MCF 10A (cell line): ENCODE results near the gene TBX19. TPM values are rescaled to one million over a fixed set of nuclear protein-coding genes. Genes with fewer than 3 reads are reported as not detected.
A peak's percentile ranks its signal among the peaks of the same experiment; 100 is the strongest.

ENCODE experiments used
- BruUV-seq: library from RNA; stranded (reverse); fragments of 400-500 nt; replicated peaks from 2 replicates; lab custom pipeline; 2021; lab: Mats Ljungman, UMichigan
- CTCF ChIA-PET: fragments of 300-600 bp; sonication (Branson Sonifier 250); formaldehyde crosslinking; extraction: SDS; loops from one replicate; lab custom pipeline; 2021; ENCODE audit warnings: antibody characterized with exemption, inconsistent platforms; lab: Yijun Ruan, JAX
- POLR2A ChIA-PET: fragments of 300-600, 350-650 bp; sonication (Branson Sonifier 250); formaldehyde crosslinking; extraction: SDS; loops from one replicate; lab custom pipeline; 2020; ENCODE audit warnings: antibody characterized with exemption, inconsistent platforms; lab: Yijun Ruan, JAX
- DNase-seq: peaks from one replicate; pipeline ENCODE4 v3.0.0-alpha.2; 2018; ENCODE audit not compliant: unreplicated experiment
- H3K27ac Mint-ChIP-seq: one replicate; pipeline ENCODE4 v1.8.0; 2022; ENCODE audit warnings: mild to moderate bottlenecking, low read depth, mixed read lengths; ENCODE audit not compliant: unreplicated experiment
- H3K27me3 Mint-ChIP-seq: one replicate; pipeline ENCODE4 v1.8.0; 2022; ENCODE audit warnings: mixed read lengths; ENCODE audit not compliant: insufficient read depth, unreplicated experiment
- H3K36me3 Mint-ChIP-seq: one replicate; pipeline ENCODE4 v1.8.0; 2022; ENCODE audit warnings: mild to moderate bottlenecking, moderate library complexity, mixed read lengths; ENCODE audit not compliant: insufficient read depth, unreplicated experiment
- H3K4me1 Mint-ChIP-seq: one replicate; pipeline ENCODE4 v1.8.0; 2022; ENCODE audit warnings: mixed read lengths; ENCODE audit not compliant: insufficient read depth, unreplicated experiment
- H3K4me3 Mint-ChIP-seq: one replicate; pipeline ENCODE4 v1.8.0; 2022; ENCODE audit warnings: mild to moderate bottlenecking, moderate library complexity, mixed read lengths; ENCODE audit not compliant: unreplicated experiment
- H3K9me3 Mint-ChIP-seq: one replicate; pipeline ENCODE4 v1.8.0; 2022; ENCODE audit warnings: mixed read lengths; ENCODE audit not compliant: unreplicated experiment
- intact Hi-C: fragments of 100-400 bp; cut with micrococcal nuclease; formaldehyde crosslinking; loops from 2 replicates; pipeline ENCODE4 v1.14.1; 2022
- total RNA-seq: library from RNA; stranded (reverse); gene quantifications from 2 replicates; pipeline ENCODE4 v1.2.3, GENCODE V29; 2022
- TF ChIP-seq, protein P1 (sequence below): fragments of 200-600 bp; IDR thresholded peaks from one replicate; pipeline ENCODE4 v1.8.0; 2022; ENCODE audit warnings: antibody characterized with exemption, mild to moderate bottlenecking; ENCODE audit not compliant: unreplicated experiment

Gene TBX19
- total RNA-seq, 1 experiment from 2014 or later = 1.6 TPM

- no peaks in the 10 kb centered on the region for H3K9me3 Mint-ChIP-seq
- H3K4me1 Mint-ChIP-seq = no peaks in the 10 kb centered on the region
- TF ChIP-seq, protein P1, sequence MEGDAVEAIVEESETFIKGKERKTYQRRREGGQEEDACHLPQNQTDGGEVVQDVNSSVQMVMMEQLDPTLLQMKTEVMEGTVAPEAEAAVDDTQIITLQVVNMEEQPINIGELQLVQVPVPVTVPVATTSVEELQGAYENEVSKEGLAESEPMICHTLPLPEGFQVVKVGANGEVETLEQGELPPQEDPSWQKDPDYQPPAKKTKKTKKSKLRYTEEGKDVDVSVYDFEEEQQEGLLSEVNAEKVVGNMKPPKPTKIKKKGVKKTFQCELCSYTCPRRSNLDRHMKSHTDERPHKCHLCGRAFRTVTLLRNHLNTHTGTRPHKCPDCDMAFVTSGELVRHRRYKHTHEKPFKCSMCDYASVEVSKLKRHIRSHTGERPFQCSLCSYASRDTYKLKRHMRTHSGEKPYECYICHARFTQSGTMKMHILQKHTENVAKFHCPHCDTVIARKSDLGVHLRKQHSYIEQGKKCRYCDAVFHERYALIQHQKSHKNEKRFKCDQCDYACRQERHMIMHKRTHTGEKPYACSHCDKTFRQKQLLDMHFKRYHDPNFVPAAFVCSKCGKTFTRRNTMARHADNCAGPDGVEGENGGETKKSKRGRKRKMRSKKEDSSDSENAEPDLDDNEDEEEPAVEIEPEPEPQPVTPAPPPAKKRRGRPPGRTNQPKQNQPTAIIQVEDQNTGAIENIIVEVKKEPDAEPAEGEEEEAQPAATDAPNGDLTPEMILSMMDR = no peak
- no peaks in the 10 kb centered on the region for H3K27me3 Mint-ChIP-seq
- ChIA-PET POLR2A (interaction anchor here (0.7 to 2.6 kb wide), 4 partner anchors 9 to 141 kb away, joined by 3 to 11 read pairs (median 4); no protein-coding TSS in a partner anchor), CTCF (interaction anchor here (0.7 to 4.7 kb wide), 7 partner anchors 8 to 161 kb away, joined by 3 to 29 read pairs (median 5); no protein-coding TSS in a partner anchor)
- H3K36me3 Mint-ChIP-seq = peaks cover 15% of the 10 kb centered on the region
- intact Hi-C loops = no loop called here
- no peak for DNase-seq
- BruUV-seq = no TSS peak
- H3K27ac Mint-ChIP-seq = no peak overlapping the region
- H3K4me3 Mint-ChIP-seq = no peak overlapping the region
Measured at GRCh38 chr1:168312718-168313604, 32.3 kb downstream of the TBX19 start.

GRCh38 chr1:168316142-168316541 is 35.5 kb downstream of the TBX19 start:
- CTCF ChIA-PET = interaction anchor here (0.6 to 4.7 kb wide), 7 partner anchors 10 to 234 kb away, joined by 3 to 29 read pairs (median 3); no protein-coding TSS in a partner anchor

DNA sequence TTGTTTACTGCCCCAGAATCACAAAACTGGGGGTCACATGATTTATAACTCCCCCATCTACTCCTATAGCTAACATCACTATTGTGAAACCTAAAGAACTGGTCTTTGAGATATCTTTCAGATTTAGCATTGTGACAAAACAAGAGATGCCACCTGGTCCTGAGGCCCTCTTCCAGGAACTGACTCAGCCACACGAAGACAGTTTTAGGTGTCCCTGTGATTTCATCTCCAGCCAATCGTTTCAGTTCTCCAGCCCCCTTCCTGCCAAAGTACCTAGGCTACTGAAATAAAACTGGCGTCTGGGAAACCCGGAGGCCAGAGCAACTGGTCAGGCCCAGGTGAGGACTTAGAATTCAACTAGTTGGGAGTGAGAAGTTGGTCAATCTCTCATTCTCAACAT is 36.6 kb downstream of the TBX19 start:
- H3K27ac Mint-ChIP-seq = no peak overlapping the region
- DNase-seq = no peak
- H3K36me3 Mint-ChIP-seq = peaks cover 10% of the 10 kb centered on the region
- POLR2A ChIA-PET = interaction anchor here (1.2 kb wide), 1 partner anchor 14 kb away, joined by 3 read pairs; no protein-coding TSS in a partner anchor
- TF ChIP-seq, protein P1 = no peak
- no peaks in the 10 kb centered on the region for H3K27me3 Mint-ChIP-seq
- no peaks in the 10 kb centered on the region for H3K9me3 Mint-ChIP-seq
- intact Hi-C loops = no loop called here
- H3K4me1 Mint-ChIP-seq = peaks cover 13% of the 10 kb centered on the region
- no TSS peak for BruUV-seq
- CTCF ChIA-PET = interaction anchor here (1.6 to 1.7 kb wide), 2 partner anchors 11 to 25 kb away, joined by 4 to 6 read pairs; no protein-coding TSS in a partner anchor
- H3K4me3 Mint-ChIP-seq = no peak overlapping the region

More at GRCh38 chr1:168316142-168316541, 35.5 kb downstream of the TBX19 start:
- Mint-ChIP-seq H3K27me3 (no peaks in the 10 kb centered on the region), H3K27ac (no peak overlapping the region), H3K4me1 (peaks cover 10% of the 10 kb centered on the region), H3K36me3 (peaks cover 10% of the 10 kb centered on the region), H3K4me3 (no peak overlapping the region), H3K9me3 (no peaks in the 10 kb centered on the region)
- intact Hi-C loops = no loop called here
- TF ChIP-seq, protein P1 = no peak
- POLR2A ChIA-PET = interaction anchor here (0.7 to 1.0 kb wide), 4 partner anchors 14 to 90 kb away, joined by 3 to 5 read pairs (median 4); partner anchors contain the start of gene SFT2D2
- BruUV-seq = no TSS peak
- DNase-seq = no peak

- H3K4me1 Mint-ChIP-seq = peaks cover 13% of the 10 kb centered on the region
- H3K27me3 Mint-ChIP-seq = no peaks in the 10 kb centered on the region
- BruUV-seq = no TSS peak
- intact Hi-C loops = loop anchor here (5.0 kb wide), 1 partner anchor 32 kb away; no protein-coding TSS in a partner anchor
- peaks cover 10% of the 10 kb centered on the region for H3K36me3 Mint-ChIP-seq
- H3K27ac Mint-ChIP-seq = peak overlapping the region; percentile 29
- ChIA-PET POLR2A (interaction anchor here (0.7 to 1.2 kb wide), 3 partner anchors 18 to 93 kb away, joined by 3 to 4 read pairs (median 3); no protein-coding TSS in a partner anchor), CTCF (interaction anchor here (0.5 to 0.8 kb wide), 2 partner anchors 23 to 83 kb away, joined by 3 to 5 read pairs; no protein-coding TSS in a partner anchor)
- H3K4me3 Mint-ChIP-seq = no peak overlapping the region
- peaks cover 4% of the 10 kb centered on the region for H3K9me3 Mint-ChIP-seq
- TF ChIP-seq, protein P1 = no peak
- DNase-seq = no peak
Measured at GRCh38 chr1:168319691-168320090, 39.0 kb downstream of the TBX19 start.
